Measurements from ENCODE around the gene LSP1.

The LSP1 gene

DNA sequence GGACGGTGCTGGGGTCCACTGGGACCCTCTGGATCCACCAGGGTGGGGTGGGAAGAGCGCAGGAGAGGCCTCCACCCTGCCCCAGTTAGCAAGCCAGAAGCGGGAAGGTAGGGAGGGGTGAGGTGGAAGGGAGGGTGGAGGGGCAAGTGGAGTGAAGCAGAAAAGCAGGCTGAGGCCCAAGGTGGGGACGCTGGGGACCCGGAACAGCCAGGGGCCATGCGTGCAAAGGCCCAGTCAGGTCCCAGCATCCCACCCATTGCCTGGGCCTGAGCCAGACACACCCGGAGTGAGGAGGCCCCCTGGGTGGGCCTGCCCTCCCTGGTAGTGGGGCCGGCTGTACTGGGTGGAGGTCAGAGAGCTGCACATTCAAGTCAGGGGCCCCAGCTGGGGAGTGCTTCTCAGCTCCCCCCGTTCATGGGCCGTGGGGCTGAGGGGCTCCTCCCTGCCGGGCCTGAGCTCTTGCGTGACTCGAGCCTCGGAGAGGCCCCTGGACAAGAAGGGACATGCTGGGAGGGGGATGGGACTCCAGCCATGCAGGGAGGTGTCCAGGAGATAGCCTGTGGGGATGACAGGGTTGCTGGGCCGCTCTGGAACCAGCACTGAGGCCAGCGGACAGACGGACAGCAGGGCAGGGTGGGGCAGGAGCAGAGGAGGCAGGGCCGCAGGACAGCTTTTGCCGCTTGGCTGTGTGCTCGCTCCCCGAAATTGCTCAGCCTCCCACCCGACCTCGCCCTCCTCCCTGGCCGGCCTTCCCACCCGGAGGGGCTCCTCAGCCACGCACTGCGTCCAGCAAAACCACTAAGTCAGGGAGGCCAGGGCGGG, 74.4 kb downstream of the LSP1 start:
- DNase-seq (ENCODE audit: low read depth in 1 of 2, low spot score in 1 of 2): no peak

GRCh38 chr11:1927848-1928469, 75.1 kb downstream of the LSP1 start:
- DNase-seq (ENCODE audit: low read depth in 1 of 2, low spot score in 1 of 2): no peak

GRCh38 chr11:1928470-1928890, 75.6 kb downstream of the LSP1 start:
- no peak for DNase-seq (ENCODE audit: low read depth in 1 of 2, low spot score in 1 of 2)

DNA sequence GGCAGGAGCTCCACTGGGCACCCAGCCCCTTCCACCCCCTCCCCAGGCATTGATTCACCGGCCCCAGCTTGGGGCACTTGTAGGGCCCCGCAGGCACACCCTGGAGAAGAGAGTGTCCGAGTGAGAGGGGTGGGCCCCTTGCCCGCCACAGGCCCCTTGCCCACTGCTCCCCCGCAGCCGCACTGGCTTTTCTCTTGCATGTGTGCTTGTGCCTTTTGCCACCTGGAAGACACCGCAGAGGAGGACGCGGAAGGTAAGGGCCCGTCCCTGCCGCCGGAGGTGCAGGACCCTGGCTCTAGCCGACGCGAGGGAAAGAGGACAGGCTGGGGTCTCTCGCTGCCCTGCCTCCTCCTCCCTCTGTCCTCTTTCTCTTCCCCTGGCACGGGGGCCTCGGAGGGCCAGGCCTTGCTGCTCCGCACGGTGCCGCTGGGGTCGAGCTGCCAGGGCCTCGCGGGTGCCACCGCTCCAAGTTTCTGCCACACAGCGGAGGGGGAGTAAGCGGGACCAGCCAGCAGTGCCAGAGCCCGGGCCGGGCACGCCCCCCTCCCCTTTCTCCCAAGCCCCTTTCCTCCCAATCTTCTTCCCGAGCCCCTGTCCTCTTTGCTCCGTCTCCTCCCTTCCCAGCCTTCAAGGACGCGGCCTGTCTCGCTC, 76.1 kb downstream of the LSP1 start:
- no peak for DNase-seq (ENCODE audit: low read depth in 1 of 2, low spot score in 1 of 2)

- DNase-seq (ENCODE audit: low read depth in 1 of 2, low spot score in 1 of 2): no peak
Observed at GRCh38 chr11:1929621-1930461, 77.0 kb downstream of the LSP1 start.

DNA sequence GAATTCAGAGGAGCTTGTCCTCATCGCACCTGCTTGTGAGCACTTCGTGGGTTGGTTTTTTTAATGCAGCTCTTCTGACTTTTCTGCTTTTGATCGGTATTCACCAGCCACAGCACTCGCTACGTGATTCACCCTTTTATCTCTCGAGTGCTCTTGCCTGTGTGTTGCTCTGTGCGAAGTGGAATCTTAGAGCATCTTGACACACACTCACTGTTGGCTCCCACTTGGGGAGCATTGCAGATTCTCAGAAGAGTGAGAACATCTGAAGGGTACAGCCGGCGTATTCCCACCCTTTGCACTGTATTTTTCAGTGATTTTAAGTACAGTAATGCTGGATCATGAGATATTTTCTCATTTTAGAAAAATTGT, 77.6 kb downstream of the LSP1 start:
- no peak for DNase-seq (ENCODE audit: low read depth in 1 of 2, low spot score in 1 of 2)

- no peak for DNase-seq (ENCODE audit: low read depth in 1 of 2, low spot score in 1 of 2)
Observed at GRCh38 chr11:1931341-1932104, 78.6 kb downstream of the LSP1 start.

- no peak for DNase-seq (ENCODE audit: low read depth in 1 of 2, low spot score in 1 of 2)
Observed at GRCh38 chr11:1932105-1932480, 79.2 kb downstream of the LSP1 start.

DNA sequence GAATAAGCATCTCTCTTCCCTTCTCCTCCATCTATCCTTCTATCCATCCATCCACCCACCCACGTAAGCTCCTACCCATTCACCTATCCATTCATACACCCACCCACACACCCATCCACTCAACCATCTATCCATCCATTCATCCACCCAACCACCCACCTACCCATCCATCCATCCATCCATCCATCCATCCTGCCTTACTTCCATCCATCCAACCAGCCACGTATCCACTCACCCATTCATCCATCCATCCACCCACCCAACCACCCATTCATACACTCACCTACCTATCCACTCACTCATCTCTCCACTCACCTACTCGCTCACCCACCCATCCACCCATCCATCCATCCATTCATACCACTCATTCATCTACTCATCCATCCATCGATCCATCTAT, 79.8 kb downstream of the LSP1 start:
- DNase-seq (ENCODE audit: low read depth in 1 of 2, low spot score in 1 of 2): no peak

GRCh38 chr11:1933416-1934334, 80.8 kb downstream of the LSP1 start:
- no peak for DNase-seq (ENCODE audit: low read depth in 1 of 2, low spot score in 1 of 2)

- no peak for DNase-seq (ENCODE audit: low read depth in 1 of 2, low spot score in 1 of 2)
Observed at GRCh38 chr11:1934335-1935155, 81.7 kb downstream of the LSP1 start.

DNA sequence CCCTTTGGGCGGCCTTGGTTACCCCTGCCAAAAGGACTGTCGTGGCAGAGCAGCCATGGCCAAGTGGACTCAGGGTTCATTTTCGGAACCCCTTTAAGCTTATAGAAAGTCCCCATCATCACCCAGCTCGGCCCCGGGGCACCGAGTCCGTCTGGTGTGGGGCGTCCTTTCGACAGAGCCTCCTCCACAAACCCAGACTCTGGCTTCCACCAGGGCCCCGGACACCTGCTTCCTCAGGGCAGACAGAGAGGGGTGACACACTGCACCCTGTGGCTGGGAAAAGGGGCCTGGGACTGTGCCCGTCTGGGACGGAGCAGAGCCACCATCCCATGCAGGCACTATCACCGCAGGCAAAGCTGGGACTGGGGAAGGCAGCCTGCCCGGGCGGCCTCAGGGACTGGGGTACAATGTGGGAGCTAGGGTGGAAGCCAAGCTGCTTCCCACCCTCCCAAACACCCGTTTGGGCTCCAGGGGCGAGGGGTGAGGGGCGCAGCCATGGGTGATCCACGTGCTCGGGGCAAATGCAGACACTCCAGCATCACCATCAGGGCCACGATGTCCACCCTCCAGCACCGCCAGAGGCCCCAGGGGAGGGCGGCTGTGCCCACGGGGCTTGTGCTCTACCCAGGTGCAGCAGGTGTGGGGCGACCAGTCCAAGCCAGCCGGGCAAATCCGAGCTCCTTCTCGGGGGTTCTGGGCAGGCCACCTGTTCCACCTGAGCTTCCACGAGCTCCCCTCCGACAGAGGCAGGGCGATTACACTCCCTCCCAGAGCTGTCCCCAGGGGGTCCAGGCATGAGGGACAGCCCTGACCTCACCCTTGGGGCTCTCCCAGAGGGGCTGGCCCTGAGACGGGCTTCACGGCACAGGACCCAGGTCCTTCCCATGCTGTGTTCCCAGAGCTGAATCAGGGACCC, 82.5 kb downstream of the LSP1 start:
- peak in 1 of 2 donors; percentile 2 for DNase-seq (ENCODE audit: low read depth in 1 of 2, low spot score in 1 of 2)

- no peak for DNase-seq (ENCODE audit: low read depth in 1 of 2, low spot score in 1 of 2)
Observed at GRCh38 chr11:1936072-1936780, 83.3 kb downstream of the LSP1 start.

- DNase-seq (ENCODE audit: low read depth in 1 of 2, low spot score in 1 of 2): no peak
Observed at GRCh38 chr11:1936781-1937615, 84.1 kb downstream of the LSP1 start.

DNA sequence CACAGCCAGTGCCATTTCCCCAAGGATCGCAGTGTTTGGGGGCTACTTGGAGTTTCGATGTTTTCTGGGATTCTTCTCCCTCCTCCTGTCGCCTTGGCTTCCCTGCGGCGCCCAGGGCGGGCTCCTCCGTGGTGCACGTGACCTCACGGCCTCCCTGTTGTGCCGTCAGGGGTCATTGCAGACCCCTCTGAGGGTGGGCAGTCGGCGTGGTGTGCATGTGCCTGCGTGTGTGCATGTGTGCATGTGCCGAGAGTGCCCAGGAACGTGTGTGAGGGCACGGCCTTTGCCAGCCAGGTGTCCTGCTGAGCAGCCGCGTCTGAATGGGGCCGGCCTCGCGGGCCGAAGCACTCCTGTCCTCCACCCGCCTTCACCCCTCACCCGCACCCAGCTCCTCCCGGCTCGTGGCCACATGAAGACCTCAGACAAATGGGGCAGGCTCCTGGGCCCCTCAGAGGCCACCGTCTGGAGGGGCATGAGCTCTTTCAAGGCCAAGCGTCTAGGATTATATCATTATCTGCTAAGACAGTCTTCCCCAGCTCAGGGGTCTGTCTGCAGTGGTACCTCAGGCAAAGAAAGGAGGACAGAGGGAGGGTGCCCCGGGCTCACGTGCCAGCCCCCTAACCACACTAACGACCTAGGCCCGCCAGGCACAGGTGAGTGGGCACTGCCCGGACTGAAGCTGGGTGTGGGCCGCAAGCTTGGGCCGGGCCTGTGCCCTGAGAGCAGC, 84.9 kb downstream of the LSP1 start:
- no peak for DNase-seq (ENCODE audit: low read depth in 1 of 2, low spot score in 1 of 2)
